Smooth muscle cell of trachea (primary cell): Measurements from ENCODE around the gene SLC9B1. TPM values are rescaled to one million over a fixed set of nuclear protein-coding genes. Genes with fewer than 3 reads are reported as not detected.

Source experiments
- total RNA-seq: library from RNA; depleted of rRNA; stranded (reverse); fragments of >200 nt; gene quantifications from 2 replicates; pipeline ENCODE4 v1.2.1, GENCODE V29; 2014

The SLC9B1 gene, protein sequence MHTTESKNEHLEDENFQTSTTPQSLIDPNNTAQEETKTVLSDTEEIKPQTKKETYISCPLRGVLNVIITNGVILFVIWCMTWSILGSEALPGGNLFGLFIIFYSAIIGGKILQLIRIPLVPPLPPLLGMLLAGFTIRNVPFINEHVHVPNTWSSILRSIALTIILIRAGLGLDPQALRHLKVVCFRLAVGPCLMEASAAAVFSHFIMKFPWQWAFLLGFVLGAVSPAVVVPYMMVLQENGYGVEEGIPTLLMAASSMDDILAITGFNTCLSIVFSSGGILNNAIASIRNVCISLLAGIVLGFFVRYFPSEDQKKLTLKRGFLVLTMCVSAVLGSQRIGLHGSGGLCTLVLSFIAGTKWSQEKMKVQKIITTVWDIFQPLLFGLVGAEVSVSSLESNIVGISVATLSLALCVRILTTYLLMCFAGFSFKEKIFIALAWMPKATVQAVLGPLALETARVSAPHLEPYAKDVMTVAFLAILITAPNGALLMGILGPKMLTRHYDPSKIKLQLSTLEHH
- 1.6 and 1.7 TPM in 2 replicates for total RNA-seq

DNA sequence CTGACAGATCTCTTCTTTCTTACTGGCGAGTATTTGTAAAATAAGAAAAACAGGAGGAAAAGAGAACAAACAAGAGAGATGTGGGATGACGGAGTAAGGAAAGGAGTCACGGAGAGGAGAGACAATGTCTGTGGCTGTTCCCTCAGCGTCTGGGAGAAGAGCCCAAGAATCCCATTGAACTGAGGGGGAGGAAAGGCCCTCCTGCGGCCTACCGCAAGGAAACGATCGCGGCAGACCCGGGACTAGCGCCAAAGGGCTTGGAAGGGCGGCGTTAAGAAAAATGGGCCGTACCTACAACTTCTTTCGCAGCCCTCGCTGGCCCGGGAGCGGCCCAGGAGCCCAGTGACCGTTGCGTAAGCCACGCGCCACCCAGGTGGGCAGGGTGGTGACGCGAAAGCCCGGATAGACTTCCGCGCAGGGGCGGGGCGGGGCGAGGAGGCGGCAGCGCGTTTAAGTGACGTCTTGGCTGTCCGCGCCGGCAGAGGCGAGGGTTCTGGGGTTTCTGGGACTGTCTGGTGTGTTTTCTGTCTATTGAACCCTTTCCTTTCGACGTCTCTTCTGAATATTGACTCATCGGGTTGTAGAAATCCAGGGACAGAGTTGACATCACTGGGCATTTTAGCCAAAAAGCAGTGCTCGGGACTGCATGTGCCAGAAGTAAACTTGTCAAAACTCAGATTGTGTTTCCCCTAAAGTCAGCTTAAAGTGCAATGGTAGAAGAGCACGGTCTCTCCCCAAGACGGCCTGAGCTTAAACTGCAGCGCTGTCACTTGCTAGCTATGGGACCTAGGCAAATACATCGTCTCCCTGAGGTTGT is at the start of gene SLC9B1:
Gene SLC9B1 (minus strand): TSS at position 398 of the 817 bp plus-strand sequence. CDS start 27,994 bp downstream, outside the sequence.

DNA sequence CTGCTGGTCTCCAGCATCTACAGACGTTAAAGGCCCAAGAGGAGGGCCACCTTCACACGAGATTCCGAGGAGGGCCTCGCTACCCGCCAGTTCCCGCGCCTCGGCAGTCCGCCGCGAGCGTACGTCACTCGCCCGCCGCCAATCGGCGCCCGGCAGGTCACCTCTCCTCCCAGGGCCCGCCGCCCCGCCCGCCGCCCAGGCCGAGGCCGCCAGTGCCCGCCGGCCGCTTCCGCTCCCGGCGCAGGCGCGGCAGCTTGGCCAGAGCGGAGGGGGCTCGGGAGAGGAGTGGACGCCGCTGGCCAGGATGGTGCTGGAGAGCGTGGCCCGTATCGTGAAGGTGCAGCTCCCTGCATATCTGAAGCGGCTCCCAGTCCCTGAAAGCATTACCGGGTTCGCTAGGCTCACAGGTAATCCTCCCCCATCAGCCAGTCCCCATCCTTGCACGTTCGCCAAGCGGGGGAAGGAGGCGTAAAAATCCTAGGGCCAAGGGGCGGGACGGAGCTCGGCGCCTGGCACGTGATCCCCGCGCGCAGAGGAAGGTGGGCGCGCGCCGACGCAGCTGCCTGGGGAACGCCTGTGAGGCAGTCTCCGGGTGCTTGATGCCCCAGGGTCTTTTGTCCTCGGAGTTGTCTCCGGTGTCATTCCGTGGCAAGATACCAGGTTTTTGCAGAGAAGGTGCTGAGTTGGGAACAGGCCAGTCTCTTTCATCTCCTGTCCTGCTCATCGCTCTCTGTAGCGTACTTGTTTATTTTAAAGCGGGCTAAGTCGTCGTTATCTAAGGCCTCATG is 150.5 kb downstream of the SLC9B1 start, which contains the start of gene CISD2:
Gene CISD2 (plus strand): TSS at position 212 of the 788 bp plus-strand sequence. CDS start 93 bp downstream, at position 305.

Other genes starting within 250 kb of the SLC9B1 start
- gene UBE2D3, start 192.2 kb downstream of the SLC9B1 start, total RNA-seq: 343 and 454 TPM in 2 replicates
- 20.5 and 26.8 TPM in 2 replicates for gene CISD2, start 150.7 kb downstream of the SLC9B1 start, total RNA-seq
- gene SLC9B2, start 57.1 kb upstream of the SLC9B1 start, total RNA-seq: 14.1 and 15.2 TPM in 2 replicates
- gene BDH2, start 80.1 kb upstream of the SLC9B1 start, total RNA-seq: 54.4 and 73.6 TPM in 2 replicates
- 1.7 and 31.0 TPM in 2 replicates for gene CENPE, start 178.6 kb upstream of the SLC9B1 start, total RNA-seq